Fibroblast of villous mesenchyme (primary cell): Measurements from ENCODE around the gene PRSS58. TPM values are rescaled to one million over a fixed set of nuclear protein-coding genes. Genes with fewer than 3 reads are reported as not detected.

Experiments used
- DNase-seq: peaks from one replicate; pipeline ENCODE4 v3.0.0-alpha.2; 2010; ENCODE audit warnings: low read depth
- H3K4me3 ChIP-seq: 2 replicates; pipeline ENCODE4 v1.5.1; 2011; ENCODE audit warnings: low read depth, mild to moderate bottlenecking, low read length
- total RNA-seq: library from RNA; depleted of rRNA; stranded (reverse); fragments of >200 nt; gene quantifications from 2 replicates; pipeline ENCODE4 v1.2.3, GENCODE V29; 2012
- TF ChIP-seq, protein P1 (sequence below): IDR thresholded peaks from 2 replicates; pipeline ENCODE4 v1.5.1; 2012; ENCODE audit warnings: low read depth, mild to moderate bottlenecking, low read length; ENCODE audit not compliant: insufficient read depth

Gene PRSS58
- total RNA-seq, 1 donor: not detected

GRCh38 chr7:142299237-142299781, 41.5 kb upstream of the PRSS58 start:
- DNase-seq: no peak
- TF ChIP-seq, protein P1, sequence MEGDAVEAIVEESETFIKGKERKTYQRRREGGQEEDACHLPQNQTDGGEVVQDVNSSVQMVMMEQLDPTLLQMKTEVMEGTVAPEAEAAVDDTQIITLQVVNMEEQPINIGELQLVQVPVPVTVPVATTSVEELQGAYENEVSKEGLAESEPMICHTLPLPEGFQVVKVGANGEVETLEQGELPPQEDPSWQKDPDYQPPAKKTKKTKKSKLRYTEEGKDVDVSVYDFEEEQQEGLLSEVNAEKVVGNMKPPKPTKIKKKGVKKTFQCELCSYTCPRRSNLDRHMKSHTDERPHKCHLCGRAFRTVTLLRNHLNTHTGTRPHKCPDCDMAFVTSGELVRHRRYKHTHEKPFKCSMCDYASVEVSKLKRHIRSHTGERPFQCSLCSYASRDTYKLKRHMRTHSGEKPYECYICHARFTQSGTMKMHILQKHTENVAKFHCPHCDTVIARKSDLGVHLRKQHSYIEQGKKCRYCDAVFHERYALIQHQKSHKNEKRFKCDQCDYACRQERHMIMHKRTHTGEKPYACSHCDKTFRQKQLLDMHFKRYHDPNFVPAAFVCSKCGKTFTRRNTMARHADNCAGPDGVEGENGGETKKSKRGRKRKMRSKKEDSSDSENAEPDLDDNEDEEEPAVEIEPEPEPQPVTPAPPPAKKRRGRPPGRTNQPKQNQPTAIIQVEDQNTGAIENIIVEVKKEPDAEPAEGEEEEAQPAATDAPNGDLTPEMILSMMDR: no peak
- H3K4me3 ChIP-seq: no peak overlapping the region

GRCh38 chr7:142298627-142299026, 40.8 kb upstream of the PRSS58 start:
- TF ChIP-seq, protein P1: no peak
- DNase-seq: no peak
- no peak overlapping the region for H3K4me3 ChIP-seq

DNA sequence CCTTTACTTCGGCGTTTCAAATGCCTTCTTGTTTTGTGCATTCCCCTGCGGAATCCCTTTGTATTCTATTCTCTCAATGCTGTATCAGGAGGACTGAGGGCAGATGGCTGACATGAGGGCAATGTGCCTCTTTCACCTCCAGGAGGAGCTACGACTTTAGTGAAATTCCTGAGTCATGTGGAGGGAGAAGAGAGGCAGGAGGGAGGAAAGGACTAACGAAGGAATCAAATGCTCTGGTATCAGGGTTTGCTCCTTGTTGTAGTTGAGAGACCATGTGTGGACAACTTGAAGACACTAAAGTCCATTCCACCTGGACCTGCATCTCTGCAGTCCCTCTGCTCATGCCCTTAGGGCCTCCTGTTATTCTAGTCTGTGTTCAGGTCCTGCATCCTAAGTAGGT, 40.2 kb upstream of the PRSS58 start:
- no peak overlapping the region for H3K4me3 ChIP-seq
- TF ChIP-seq, protein P1: peak; percentile 34
- DNase-seq: no peak

- no peak for DNase-seq
- TF ChIP-seq, protein P1: no peak
- no peak overlapping the region for H3K4me3 ChIP-seq
Observed at GRCh38 chr7:142280263-142280662, 22.4 kb upstream of the PRSS58 start.

- TF ChIP-seq, protein P1: no peak
- H3K4me3 ChIP-seq: no peak overlapping the region
- no peak for DNase-seq
Observed at GRCh38 chr7:142279601-142280000, 21.7 kb upstream of the PRSS58 start.

GRCh38 chr7:142275028-142275427, 17.2 kb upstream of the PRSS58 start:
- no peak for DNase-seq
- TF ChIP-seq, protein P1: no peak
- H3K4me3 ChIP-seq: no peak overlapping the region

GRCh38 chr7:142272841-142273240, 15.0 kb upstream of the PRSS58 start:
- H3K4me3 ChIP-seq: no peak overlapping the region
- DNase-seq: no peak
- TF ChIP-seq, protein P1: no peak
